ENCODE data around the gene GPR82.
"Not testable (repeated sequence)": the region's sequence is repeated elsewhere in the genome, so short reads cannot be mapped to it uniquely, and the experiment has no call there.

Gene GPR82

GRCh38 chrX:41723826-41724225, at the start of gene GPR82:
TSS of gene GPR82 (plus strand) at chrX:41724181. CDS start at chrX:41727027, 2,846 bp downstream.
- no peak for DNase-seq (ENCODE audit: low read depth)

- DNase-seq (ENCODE audit: low read depth), result not testable (repeated sequence)
Measured at GRCh38 chrX:41676361-41676760, 47.6 kb upstream of the GPR82 start.

GRCh38 chrX:41677183-41678060, 46.6 kb upstream of the GPR82 start:
- no peak for DNase-seq (ENCODE audit: low read depth)

- DNase-seq (ENCODE audit: low read depth), result no peak
Measured at GRCh38 chrX:41684138-41684537, 39.8 kb upstream of the GPR82 start.

GRCh38 chrX:41684940-41685339, 39.0 kb upstream of the GPR82 start:
- no peak for DNase-seq (ENCODE audit: low read depth)

GRCh38 chrX:41686788-41687187, 37.2 kb upstream of the GPR82 start:
- DNase-seq (ENCODE audit: low read depth), result no peak

- no peak for DNase-seq (ENCODE audit: low read depth)
Measured at GRCh38 chrX:41688156-41688555, 35.8 kb upstream of the GPR82 start.

- no peak for DNase-seq (ENCODE audit: low read depth)
Measured at GRCh38 chrX:41688835-41689234, 35.1 kb upstream of the GPR82 start, which contains the start of gene GPR34. TSS of gene GPR34 (plus strand) at chrX:41688973. CDS start at chrX:41695634, 6,661 bp downstream.

GRCh38 chrX:41689711-41690110, 34.3 kb upstream of the GPR82 start:
- no peak for DNase-seq (ENCODE audit: low read depth)

- no peak for DNase-seq (ENCODE audit: low read depth)
Measured at GRCh38 chrX:41692162-41692749, 31.7 kb upstream of the GPR82 start.

GRCh38 chrX:41693024-41693423, 31.0 kb upstream of the GPR82 start:
- DNase-seq (ENCODE audit: low read depth), result no peak

GRCh38 chrX:41695426-41695825, 28.6 kb upstream of the GPR82 start:
- DNase-seq (ENCODE audit: low read depth), result no peak

- DNase-seq (ENCODE audit: low read depth), result no peak
Measured at GRCh38 chrX:41703574-41704029, 20.4 kb upstream of the GPR82 start.

GRCh38 chrX:41705042-41705441, 18.9 kb upstream of the GPR82 start:
- DNase-seq (ENCODE audit: low read depth), result no peak

- no peak for DNase-seq (ENCODE audit: low read depth)
Measured at GRCh38 chrX:41705680-41706374, 18.2 kb upstream of the GPR82 start.

GRCh38 chrX:41707218-41707617, 16.8 kb upstream of the GPR82 start:
- DNase-seq (ENCODE audit: low read depth), result no peak

GRCh38 chrX:41708486-41708885, 15.5 kb upstream of the GPR82 start:
- no peak for DNase-seq (ENCODE audit: low read depth)

GRCh38 chrX:41711021-41711667, 12.8 kb upstream of the GPR82 start:
- no peak for DNase-seq (ENCODE audit: low read depth)

- no peak for DNase-seq (ENCODE audit: low read depth)
Measured at GRCh38 chrX:41716222-41716621, 7.8 kb upstream of the GPR82 start.

- DNase-seq (ENCODE audit: low read depth), result no peak
Measured at GRCh38 chrX:41716767-41717473, 7.1 kb upstream of the GPR82 start.

- no peak for DNase-seq (ENCODE audit: low read depth)
Measured at GRCh38 chrX:41718481-41719235, 5.3 kb upstream of the GPR82 start.

All from stimulated activated CD8-positive, alpha-beta memory T cell treated with anti-CD3 and anti-CD28 coated beads, Interleukin-12 subunit alpha, Interleukin-12 subunit beta, amount 100 ng/mL, for 4 hours (primary cell).